Pulmonary artery endothelial cell (primary cell): ENCODE data around the gene PRLR. TPM values are rescaled to one million over a fixed set of nuclear protein-coding genes. Genes with fewer than 3 reads are reported as not detected.

Source experiments
- DNase-seq: peaks from one replicate; pipeline ENCODE4 v3.0.0-alpha.2; 2011; ENCODE audit warnings: low read depth, low spot score
- total RNA-seq: library from RNA; depleted of rRNA; stranded (reverse); fragments of >200 nt; gene quantifications from 2 replicates; pipeline ENCODE4 v1.2.3, GENCODE V29; 2014

PRLR gene
- total RNA-seq, 1 donor from 2014 or later = not detected

GRCh38 chr5:35087991-35088390, 142.3 kb downstream of the PRLR start:
- no peak for DNase-seq

DNA sequence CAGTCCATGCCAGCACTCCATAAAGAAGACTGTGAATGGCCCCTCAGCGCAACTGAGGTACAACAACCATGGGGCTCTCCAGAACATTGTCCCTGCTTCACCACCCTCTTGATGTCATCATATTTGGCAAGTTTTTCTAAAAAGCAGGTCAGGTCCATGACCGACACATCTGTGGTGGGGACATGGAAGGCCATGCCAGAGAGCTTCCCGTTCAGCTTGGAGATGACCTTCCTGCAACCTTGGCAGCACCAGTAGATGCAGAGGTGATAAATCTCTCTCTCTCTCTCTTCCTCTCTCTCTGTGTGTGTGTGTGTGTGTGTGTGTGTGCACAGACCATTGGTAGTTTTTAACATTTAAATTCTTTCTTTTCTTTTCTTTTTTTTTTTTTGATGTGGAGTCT, 147.1 kb downstream of the PRLR start:
- DNase-seq = no peak

- no peak for DNase-seq
Measured at GRCh38 chr5:35082530-35082929, 147.8 kb downstream of the PRLR start.

DNA sequence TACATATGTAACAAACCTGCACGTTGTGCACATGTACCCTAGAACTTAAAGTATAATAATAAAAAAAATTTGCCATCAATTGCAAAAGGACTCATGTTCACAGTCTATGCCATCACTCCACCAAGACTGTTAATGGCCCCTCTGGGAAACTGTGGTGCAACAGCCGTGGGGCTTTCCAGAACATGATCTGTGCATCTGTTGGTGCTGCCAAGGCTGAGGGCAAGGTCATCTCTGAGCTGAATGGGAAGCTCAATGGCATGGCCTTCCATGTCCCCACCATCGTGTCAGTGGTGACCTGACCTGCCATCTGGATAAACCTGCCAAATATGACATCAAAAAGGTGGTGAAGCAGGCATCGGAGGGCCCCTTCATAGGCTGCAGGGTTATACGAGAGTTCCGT, 149.2 kb downstream of the PRLR start:
- DNase-seq = no peak

- DNase-seq = no peak
Measured at GRCh38 chr5:35073160-35073559, 157.1 kb downstream of the PRLR start.

DNA sequence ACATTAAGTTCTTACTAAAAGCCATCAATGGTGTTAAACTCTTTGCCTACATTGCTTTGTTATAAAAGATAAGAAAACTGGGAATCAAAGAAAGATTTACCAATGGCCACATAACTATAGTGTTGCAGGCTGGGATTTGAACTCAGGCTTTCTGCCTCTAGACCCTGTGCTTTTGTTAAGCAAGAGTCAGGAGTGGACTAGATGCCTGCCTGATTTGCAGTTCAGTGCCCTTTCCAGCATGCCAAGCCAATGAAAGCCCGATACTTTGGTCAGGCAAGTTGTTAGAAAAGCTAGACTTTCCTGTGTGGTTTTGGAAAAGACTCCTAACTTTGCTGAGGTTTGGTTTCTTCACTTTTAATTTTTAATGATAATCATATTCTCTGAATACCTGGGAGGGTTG, 161.1 kb downstream of the PRLR start:
- DNase-seq = no peak

- DNase-seq = no peak
Measured at GRCh38 chr5:35067985-35068384, 162.3 kb downstream of the PRLR start.

- no peak for DNase-seq
Measured at GRCh38 chr5:35066260-35066795, 164.0 kb downstream of the PRLR start.

GRCh38 chr5:35063414-35063813, 166.9 kb downstream of the PRLR start:
- DNase-seq = no peak

- no peak for DNase-seq
Measured at GRCh38 chr5:35061211-35061770, 169.0 kb downstream of the PRLR start.

DNA sequence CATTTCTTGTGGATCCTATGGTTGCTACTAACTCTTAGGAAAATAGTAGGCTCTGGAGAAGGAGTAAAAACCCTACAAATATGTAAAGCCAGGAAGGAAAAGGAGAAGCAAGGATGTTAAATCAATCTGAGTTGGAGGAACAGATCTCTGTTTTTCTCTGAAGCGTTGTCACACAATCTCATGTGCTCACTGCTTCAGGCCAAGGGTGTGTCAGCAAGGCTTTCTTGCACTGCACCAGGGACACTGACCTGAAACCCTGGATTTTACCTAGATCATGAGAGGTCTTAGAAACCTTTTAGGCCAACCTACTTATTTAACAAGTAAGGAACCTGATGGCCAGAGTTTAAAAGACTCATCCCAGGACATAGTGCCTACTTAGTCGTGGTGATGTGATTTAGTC, 170.1 kb downstream of the PRLR start:
- DNase-seq = no peak

GRCh38 chr5:35059251-35059650, 171.0 kb downstream of the PRLR start:
- DNase-seq = no peak

DNA sequence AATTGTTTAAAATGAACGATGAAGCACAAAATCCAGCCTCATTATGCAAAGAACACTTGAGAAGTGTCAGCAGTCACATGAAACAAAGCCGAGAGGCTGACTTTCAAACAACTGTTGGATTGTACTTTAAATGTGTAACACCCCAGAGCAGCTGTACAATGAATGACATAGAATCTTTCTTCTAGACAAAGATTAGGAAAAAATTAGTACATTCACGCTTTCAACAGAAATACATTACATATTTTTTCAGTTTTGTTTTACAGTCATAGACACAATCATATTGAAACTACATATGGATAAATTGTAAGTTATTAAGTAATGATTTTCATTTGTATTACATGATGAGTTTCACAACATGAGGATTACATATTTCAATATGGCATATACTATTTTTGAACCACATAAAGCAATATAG, 171.9 kb downstream of the PRLR start:
- DNase-seq = no peak

DNA sequence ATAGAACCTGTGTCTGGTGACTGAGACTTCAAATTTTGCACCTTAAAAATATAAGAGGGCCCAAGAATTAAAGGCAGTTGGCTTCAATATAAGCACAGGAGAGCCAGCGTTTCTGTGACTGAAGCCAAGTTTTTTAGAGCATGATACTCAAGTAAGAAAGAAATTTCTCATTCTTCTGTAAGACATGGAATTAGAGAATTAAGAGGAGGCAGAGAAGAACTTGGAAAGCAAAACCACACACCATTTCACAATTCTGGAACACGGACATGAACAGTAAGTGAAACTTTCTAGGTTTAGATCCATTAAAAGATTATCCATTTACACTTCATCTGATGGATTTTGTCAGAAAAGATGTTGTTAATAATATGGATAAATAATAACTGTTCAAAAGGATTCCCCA, 173.6 kb downstream of the PRLR start:
- DNase-seq = no peak

DNA sequence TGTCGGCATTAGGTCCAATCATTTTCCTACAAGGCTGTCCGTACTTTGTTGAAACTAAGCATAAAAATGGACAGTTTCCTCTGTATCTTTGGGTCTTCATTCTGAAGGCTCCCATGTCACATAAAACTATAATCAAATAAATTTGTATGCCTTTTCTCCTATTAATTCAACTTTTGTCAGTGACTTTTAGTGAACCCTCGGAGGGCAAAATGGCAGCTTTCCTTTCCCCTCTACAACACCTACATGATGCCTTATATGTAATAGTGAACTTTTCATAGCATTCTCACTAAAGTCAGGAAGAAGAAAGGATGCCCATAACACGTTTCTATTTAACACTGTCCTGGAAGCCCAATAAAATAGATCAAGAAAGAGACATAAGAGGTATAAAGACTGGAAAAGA, 177.4 kb downstream of the PRLR start:
- no peak for DNase-seq

- DNase-seq = no peak
Measured at GRCh38 chr5:35050541-35051126, 179.7 kb downstream of the PRLR start.

GRCh38 chr5:35048910-35049309, 181.4 kb downstream of the PRLR start:
- no peak for DNase-seq

DNA sequence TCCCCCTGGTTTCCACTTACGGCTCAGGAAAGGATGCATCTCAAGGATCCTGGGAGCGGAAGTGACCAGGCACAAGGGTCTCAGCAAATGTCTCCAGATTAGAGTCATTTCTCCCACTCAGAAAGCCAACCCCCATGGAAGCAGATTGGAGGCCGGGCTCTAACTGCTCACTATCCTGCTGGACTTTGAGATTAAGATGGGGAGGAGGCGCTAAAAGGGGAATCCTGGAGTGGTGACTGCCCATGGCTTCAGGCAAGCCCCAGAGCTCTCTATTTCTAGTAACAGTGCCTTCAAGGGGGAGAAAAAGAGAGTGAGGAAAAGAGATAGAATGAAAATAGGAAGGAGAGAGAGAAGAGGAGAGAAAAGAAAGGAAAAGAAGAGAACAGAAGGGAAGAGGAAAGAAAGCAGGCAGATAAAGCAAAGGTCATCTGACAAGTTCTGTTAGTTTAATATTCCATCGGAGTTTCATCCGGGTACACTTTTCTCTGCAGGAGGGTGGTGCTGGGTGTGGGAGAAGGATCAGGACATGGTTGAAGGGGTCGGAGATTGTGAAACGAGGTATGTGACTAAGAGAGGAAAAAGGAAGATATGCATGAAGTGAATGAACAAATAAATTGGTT, 182.4 kb downstream of the PRLR start, which contains the start of gene AGXT2:
TSS of gene AGXT2 (minus strand) at position 165 of the 620 bp plus-strand sequence. CDS start at position 108, 57 bp downstream.
- DNase-seq = no peak

- DNase-seq = no peak
Measured at GRCh38 chr5:35046774-35047173, 183.5 kb downstream of the PRLR start.

- DNase-seq = no peak
Measured at GRCh38 chr5:35045280-35045679, 185.0 kb downstream of the PRLR start.

GRCh38 chr5:35044649-35045048, 185.6 kb downstream of the PRLR start:
- no peak for DNase-seq

GRCh38 chr5:35042781-35043180, 187.5 kb downstream of the PRLR start:
- no peak for DNase-seq

DNA sequence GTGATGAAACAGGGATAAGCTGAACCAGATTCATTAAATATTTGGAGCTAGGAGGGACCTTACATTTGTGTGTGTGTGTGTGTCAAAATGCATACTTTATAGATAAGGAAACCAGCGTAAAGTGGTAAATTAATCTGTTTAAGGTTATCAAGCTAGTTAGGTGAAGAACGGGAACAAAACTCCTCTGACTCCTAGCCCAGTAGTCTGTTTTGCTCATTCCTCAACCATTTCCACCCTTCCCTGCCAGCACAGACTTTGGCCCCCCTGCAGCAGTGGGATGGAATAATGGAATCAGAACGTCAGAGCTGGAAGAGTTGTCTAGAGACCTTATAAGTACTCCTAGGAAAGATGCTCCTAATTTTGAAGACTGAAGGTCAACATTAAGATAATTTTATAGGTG, 189.0 kb downstream of the PRLR start:
- DNase-seq = no peak
